Measurements from ENCODE around the gene C12orf75. TPM values are rescaled to one million over a fixed set of nuclear protein-coding genes. Genes with fewer than 3 reads are reported as not detected.

C12orf75 gene
- total and polyA plus RNA-seq, 8 donors: 4.9 to 145 (median 43.4) TPM; not detected in 1

GRCh38 chr12:105377077-105377476 lies 46.6 kb downstream of the C12orf75 start:
- intact Hi-C loops (cut with DNase I; ENCODE audit: low total_unique reads): no loop called here
- no peak overlapping the region for H3K4me3 ChIP-seq

GRCh38 chr12:105378911-105379310 lies 48.4 kb downstream of the C12orf75 start:
- 81 to 94% (median 91%) methylated on average over 7 of the region's 7 CpGs for WGBS, 5 donors

More at GRCh38 chr12:105377077-105377476, 46.6 kb downstream of the C12orf75 start:
- Histone ChIP-seq H3K27me3 (no peaks in the 10 kb centered on the region), H3K9me3 (no peaks in the 10 kb centered on the region), H3K27ac (no peak overlapping the region), H3K4me1 (no peaks in the 10 kb centered on the region), H3K36me3 (peaks cover 0 to 5% (median 0%) of the 10 kb centered on the region in 4 donors)
- no peak for DNase-seq
- WGBS, 5 donors: 85 to 91% (median 89%) methylated on average over 4 of the region's 4 CpGs
- TF ChIP-seq EP300 (IDR thresholded peaks at IDR 0.05): no peak
- TF ChIP-seq POLR2A (IDR thresholded peaks at IDR 0.05): no peak
- TF ChIP-seq POLR2AphosphoS5 (IDR thresholded peaks at IDR 0.05): no peak
- TF ChIP-seq CTCF (IDR thresholded peaks at IDR 0.05): no peak

GRCh38 chr12:105382771-105383622 lies 52.5 kb downstream of the C12orf75 start:
- Histone ChIP-seq H3K4me1 (peaks cover 5 to 12% (median 9%) of the 10 kb centered on the region in 4 donors), H3K27me3 (no peaks in the 10 kb centered on the region), H3K27ac (peak overlapping the region in 2 of 5 donors; percentile 47 to 54), H3K36me3 (no peaks in the 10 kb centered on the region), H3K4me3 (peak overlapping the region; percentile 27 to 31 (median 28)), H3K9me3 (no peaks in the 10 kb centered on the region)
- intact Hi-C loops (cut with DNase I; ENCODE audit: low total_unique reads): no loop called here
- DNase-seq: peak in 1 of 2 donors; percentile 85
- 11 to 18% (median 13%) methylated on average over 18 of the region's 18 CpGs for WGBS, 5 donors
- peak in 1 of 3 donors; percentile 37 for TF ChIP-seq POLR2AphosphoS5 (IDR thresholded peaks at IDR 0.05)
- no peak for TF ChIP-seq EP300 (IDR thresholded peaks at IDR 0.05)
- no peak for TF ChIP-seq POLR2A (IDR thresholded peaks at IDR 0.05)
- TF ChIP-seq CTCF (IDR thresholded peaks at IDR 0.05): peak in 5 of 7 experiments; percentile 58 to 86 (median 75)

More at GRCh38 chr12:105378911-105379310, 48.4 kb downstream of the C12orf75 start:
- Histone ChIP-seq H3K4me3 (no peak overlapping the region), H3K36me3 (no peaks in the 10 kb centered on the region), H3K27ac (no peak overlapping the region), H3K9me3 (no peaks in the 10 kb centered on the region), H3K27me3 (no peaks in the 10 kb centered on the region), H3K4me1 (peaks cover 5 to 12% (median 9%) of the 10 kb centered on the region in 4 donors)
- intact Hi-C loops (cut with DNase I; ENCODE audit: low total_unique reads): no loop called here
- no peak for DNase-seq
- TF ChIP-seq EP300 (IDR thresholded peaks at IDR 0.05) (no peak), CTCF (IDR thresholded peaks at IDR 0.05) (no peak), POLR2AphosphoS5 (IDR thresholded peaks at IDR 0.05) (no peak), POLR2A (IDR thresholded peaks at IDR 0.05) (no peak)

GRCh38 chr12:105384220-105384619 lies 53.7 kb downstream of the C12orf75 start:
- DNase-seq: no peak
- H3K9me3 ChIP-seq: no peaks in the 10 kb centered on the region
- no peaks in the 10 kb centered on the region for H3K36me3 ChIP-seq
- no peak overlapping the region for H3K27ac ChIP-seq
- H3K4me1 ChIP-seq: peaks cover 5 to 12% (median 9%) of the 10 kb centered on the region in 4 donors
- TF ChIP-seq POLR2A (IDR thresholded peaks at IDR 0.05): no peak
- TF ChIP-seq CTCF (IDR thresholded peaks at IDR 0.05): no peak
- no peak for TF ChIP-seq EP300 (IDR thresholded peaks at IDR 0.05)
- TF ChIP-seq POLR2AphosphoS5 (IDR thresholded peaks at IDR 0.05): no peak
- intact Hi-C loops (cut with DNase I; ENCODE audit: low total_unique reads): no loop called here
- no peak overlapping the region for H3K4me3 ChIP-seq
- WGBS, 5 donors: 94 to 98% (median 95%) methylated on average over 6 of the region's 6 CpGs
- no peaks in the 10 kb centered on the region for H3K27me3 ChIP-seq
